ENCODE data around the gene DIPK1B.
"Not testable (repeated sequence)": the region's sequence is repeated elsewhere in the genome, so short reads cannot be mapped to it uniquely, and the experiment has no call there.

Gene DIPK1B

GRCh38 chr9:136700304-136700703 lies 12.1 kb upstream of the DIPK1B start:
- DNase-seq: no peak

- DNase-seq: no peak
Observed at GRCh38 chr9:136700959-136701667, 11.3 kb upstream of the DIPK1B start.

GRCh38 chr9:136701668-136702053 lies 10.7 kb upstream of the DIPK1B start:
- DNase-seq: no peak

GRCh38 chr9:136703276-136703860 lies 9.0 kb upstream of the DIPK1B start:
- DNase-seq: no peak

- DNase-seq: not testable (repeated sequence)
Observed at GRCh38 chr9:136704741-136705140, 7.6 kb upstream of the DIPK1B start.

GRCh38 chr9:136705564-136705963 lies 6.8 kb upstream of the DIPK1B start:
- no peak for DNase-seq

GRCh38 chr9:136707011-136707410 lies 5.4 kb upstream of the DIPK1B start:
- no peak for DNase-seq

- DNase-seq: no peak
Observed at GRCh38 chr9:136707849-136708517, 4.4 kb upstream of the DIPK1B start.

- DNase-seq: no peak
Observed at GRCh38 chr9:136709454-136710109, 2.8 kb upstream of the DIPK1B start.

GRCh38 chr9:136710543-136710942 lies 1.8 kb upstream of the DIPK1B start:
- no peak for DNase-seq

GRCh38 chr9:136711219-136711648 lies 1.1 kb upstream of the DIPK1B start:
- DNase-seq: not testable (repeated sequence)

- no peak for DNase-seq
Observed at GRCh38 chr9:136712690-136713544, 545 bp downstream of the DIPK1B start.

- DNase-seq: no peak
Observed at GRCh38 chr9:136713550-136713949, 1.2 kb downstream of the DIPK1B start.

GRCh38 chr9:136714096-136714892 lies 1.9 kb downstream of the DIPK1B start:
- DNase-seq: no peak

- DNase-seq: no peak
Observed at GRCh38 chr9:136714893-136715274, 2.5 kb downstream of the DIPK1B start.

GRCh38 chr9:136717399-136717798 lies 5.0 kb downstream of the DIPK1B start:
- no peak for DNase-seq

- no peak for DNase-seq
Observed at GRCh38 chr9:136718345-136719194, 6.2 kb downstream of the DIPK1B start.

- DNase-seq: no peak
Observed at GRCh38 chr9:136719195-136719880, 7.0 kb downstream of the DIPK1B start.

- DNase-seq: no peak
Observed at GRCh38 chr9:136720251-136720897, 8.0 kb downstream of the DIPK1B start.

GRCh38 chr9:136720898-136721338 lies 8.5 kb downstream of the DIPK1B start:
- no peak for DNase-seq

Measured in NCI-H748 treated with DMSO at 0.1 percent for 48 hours (cell line).